Activated naive CD8-positive, alpha-beta T cell (primary cell): ENCODE data around the gene FANCC.

Source experiments
- H3K27ac Mint-ChIP-seq: one replicate; pipeline ENCODE4 v1.8.0; 2021; ENCODE audit warnings: mixed read lengths
- H3K27me3 Mint-ChIP-seq: one replicate; pipeline ENCODE4 v1.8.0; 2021; ENCODE audit warnings: mixed read lengths
- H3K36me3 Mint-ChIP-seq: one replicate; pipeline ENCODE4 v1.8.0; 2021; ENCODE audit warnings: mixed read lengths
- H3K4me1 Mint-ChIP-seq: one replicate; pipeline ENCODE4 v1.8.0; 2021; ENCODE audit warnings: low read depth, mixed read lengths
- H3K4me3 Mint-ChIP-seq: one replicate; pipeline ENCODE4 v1.8.0; 2021; ENCODE audit warnings: mild to moderate bottlenecking, mixed read lengths
- H3K9me3 Mint-ChIP-seq: one replicate; pipeline ENCODE4 v1.8.0; 2021; ENCODE audit warnings: low read depth, mixed read lengths

The FANCC gene

DNA sequence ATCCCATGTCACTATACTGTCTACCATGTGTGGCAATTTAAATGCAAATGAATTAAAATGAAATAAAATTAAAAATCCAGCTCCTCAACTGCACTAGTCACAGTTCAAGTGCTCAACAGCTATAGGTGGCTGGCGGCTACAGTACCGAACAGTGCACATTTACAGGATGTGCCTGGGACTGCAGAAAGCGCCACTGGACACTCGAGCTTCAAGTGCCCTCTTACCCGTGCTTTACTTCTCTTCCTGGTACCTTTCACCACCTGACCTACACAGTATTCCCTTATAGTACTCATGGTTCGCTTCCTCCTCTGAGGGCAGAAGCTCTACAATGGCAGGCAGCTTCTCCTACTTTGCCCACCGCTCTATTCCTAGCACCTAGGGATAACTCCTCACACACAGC, 166.6 kb downstream of the FANCC start:
- Mint-ChIP-seq H3K36me3 (peaks cover 7% of the 10 kb centered on the region), H3K4me1 (peaks cover 4% of the 10 kb centered on the region), H3K27me3 (no peaks in the 10 kb centered on the region), H3K27ac (no peak overlapping the region), H3K9me3 (no peaks in the 10 kb centered on the region), H3K4me3 (no peak overlapping the region)

DNA sequence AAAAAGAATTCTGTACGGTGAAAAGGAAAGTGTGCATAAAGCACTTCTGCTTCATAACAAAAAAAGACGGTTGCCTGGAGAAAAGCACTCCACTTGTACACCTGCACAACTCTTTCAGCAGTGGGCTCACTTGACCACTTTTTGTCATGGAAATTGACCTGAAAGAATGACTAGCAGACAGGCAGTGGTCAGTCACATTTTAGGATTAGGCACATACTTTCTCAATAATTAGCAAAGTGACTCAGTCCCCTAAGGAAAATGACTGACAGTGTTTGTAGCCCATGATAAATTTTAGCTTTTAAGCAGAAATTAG, 169.3 kb downstream of the FANCC start:
- peaks cover 12% of the 10 kb centered on the region for H3K36me3 Mint-ChIP-seq

DNA sequence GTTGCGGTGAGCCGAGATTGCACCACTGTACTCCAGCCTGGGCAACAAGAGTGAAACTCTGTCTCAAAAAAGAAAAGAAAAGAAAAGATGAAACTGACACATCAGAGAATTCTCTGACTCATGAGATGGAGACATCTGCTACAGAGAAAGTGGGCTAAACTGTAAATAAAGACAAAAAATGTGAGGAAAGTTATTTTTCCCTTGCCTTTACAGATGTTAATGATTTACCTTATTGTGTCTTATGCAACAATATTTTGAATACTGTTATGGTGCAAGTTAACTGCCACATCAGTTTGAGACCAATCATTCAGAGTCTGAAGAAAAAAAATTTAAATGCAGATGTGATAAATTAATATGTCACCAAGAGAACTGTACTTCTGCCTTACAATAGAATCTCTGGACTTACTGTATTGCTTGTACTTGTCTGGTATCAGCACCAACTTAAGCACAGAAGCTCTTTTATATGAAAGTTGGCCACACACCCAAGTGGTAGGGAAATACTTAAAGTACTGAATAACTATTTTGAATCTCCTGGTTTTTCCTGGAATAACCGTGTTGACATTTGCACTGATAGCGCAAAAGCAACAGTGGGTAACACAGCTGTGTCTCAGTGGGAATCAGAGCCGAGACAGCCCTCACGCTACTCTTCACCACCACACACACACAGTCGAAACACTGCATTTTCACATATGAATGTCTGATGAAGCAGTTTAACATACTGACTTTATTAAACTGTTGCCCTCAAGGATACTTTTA, 169.9 kb downstream of the FANCC start:
- Mint-ChIP-seq H3K27me3 (no peaks in the 10 kb centered on the region), H3K4me3 (no peak overlapping the region), H3K4me1 (no peaks in the 10 kb centered on the region), H3K27ac (no peak overlapping the region), H3K9me3 (no peaks in the 10 kb centered on the region), H3K36me3 (peaks cover 15% of the 10 kb centered on the region)

More for the DNA sequence above, 169.3 kb downstream of the FANCC start:
- no peaks in the 10 kb centered on the region for H3K9me3 Mint-ChIP-seq
- H3K27me3 Mint-ChIP-seq: no peaks in the 10 kb centered on the region
- no peaks in the 10 kb centered on the region for H3K4me1 Mint-ChIP-seq
- no peak overlapping the region for H3K4me3 Mint-ChIP-seq
- H3K27ac Mint-ChIP-seq: no peak overlapping the region

DNA sequence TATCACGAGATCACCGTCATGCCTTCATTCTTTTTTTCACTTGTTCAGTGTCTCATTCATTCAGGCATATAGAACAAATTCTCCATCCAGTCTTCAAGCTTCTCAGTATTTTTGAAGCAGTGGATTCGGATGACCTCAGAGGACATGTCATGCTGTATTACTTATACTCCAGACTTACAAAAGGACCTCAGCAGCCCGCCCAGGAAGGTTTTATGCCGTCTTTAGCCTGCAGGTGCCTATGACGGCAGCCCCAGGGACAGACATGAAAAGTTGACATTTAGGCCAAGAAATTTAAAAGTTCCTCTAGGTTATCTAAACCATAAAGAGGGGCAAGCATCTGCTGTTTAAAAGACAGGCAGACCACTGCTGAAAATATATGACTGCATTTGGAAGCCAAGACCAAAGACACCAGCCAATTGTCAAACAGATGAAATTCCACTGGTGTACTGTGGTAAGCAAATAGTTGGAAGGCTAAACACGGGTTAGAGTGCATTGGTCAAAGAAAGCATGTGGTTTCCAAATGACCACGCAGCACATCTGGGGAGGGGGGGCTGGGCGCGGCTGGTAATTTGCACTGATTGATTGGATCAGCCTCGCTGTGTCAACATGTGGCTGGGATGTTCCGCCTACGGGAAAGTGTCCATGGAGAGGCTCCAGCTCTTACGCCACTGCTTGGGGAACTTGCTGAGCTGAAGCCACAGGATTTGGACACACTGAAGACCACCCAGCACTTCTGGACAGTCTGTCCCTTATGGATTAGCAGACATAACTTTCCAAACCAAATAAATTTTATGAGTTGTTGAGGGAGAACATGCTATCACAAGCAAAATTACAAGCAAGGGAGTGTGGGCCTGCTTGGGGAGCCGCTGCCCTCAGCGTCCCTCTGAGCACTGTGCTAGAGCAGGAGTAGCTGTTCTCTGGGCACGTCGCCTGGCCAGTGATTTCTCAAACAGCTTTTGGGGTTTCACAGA, 173.6 kb downstream of the FANCC start:
- no peaks in the 10 kb centered on the region for H3K27me3 Mint-ChIP-seq
- H3K36me3 Mint-ChIP-seq: peaks cover 14% of the 10 kb centered on the region
- no peak overlapping the region for H3K27ac Mint-ChIP-seq
- H3K9me3 Mint-ChIP-seq: no peaks in the 10 kb centered on the region
- no peak overlapping the region for H3K4me3 Mint-ChIP-seq
- H3K4me1 Mint-ChIP-seq: no peaks in the 10 kb centered on the region

DNA sequence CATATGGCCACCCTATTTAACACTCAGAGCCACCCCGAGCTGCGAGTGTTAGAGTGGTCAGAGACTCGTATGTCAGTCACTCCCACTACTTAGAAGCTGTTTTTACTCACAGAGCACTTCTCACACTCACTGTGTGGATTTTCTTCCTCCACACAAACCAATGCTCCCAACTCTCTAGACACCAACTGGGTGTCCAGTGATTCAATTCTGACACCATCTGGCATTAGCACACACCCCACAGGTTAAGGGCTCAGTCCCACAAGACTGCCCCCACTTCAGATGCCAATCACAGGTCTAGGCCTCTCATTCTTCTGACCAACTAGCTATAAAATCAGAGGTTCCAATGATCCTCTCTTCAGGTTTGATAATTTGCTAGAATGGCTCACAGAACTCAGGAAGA, 174.8 kb downstream of the FANCC start:
- no peaks in the 10 kb centered on the region for H3K9me3 Mint-ChIP-seq

DNA sequence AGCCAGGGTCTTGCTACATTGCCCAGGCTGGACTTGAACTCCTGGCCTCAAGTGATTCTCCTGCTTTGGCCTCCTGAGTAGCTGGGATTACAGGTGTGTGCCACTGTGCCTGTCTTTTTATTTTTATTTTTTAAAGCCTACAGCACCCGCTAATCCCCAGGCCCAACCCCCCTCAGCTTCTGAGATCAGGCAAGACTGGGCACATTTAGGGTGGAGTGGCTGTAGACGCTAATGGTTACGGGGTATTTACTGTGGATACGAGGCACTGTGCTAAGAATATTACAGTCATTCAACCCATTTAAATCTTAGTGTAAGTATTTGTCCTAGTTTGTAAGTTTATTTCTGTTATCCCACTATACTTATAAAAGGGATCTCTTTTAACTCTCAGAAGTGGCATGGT, 175.2 kb downstream of the FANCC start:
- Mint-ChIP-seq H3K36me3 (peaks cover 17% of the 10 kb centered on the region), H3K27me3 (no peaks in the 10 kb centered on the region), H3K4me1 (no peaks in the 10 kb centered on the region), H3K4me3 (no peak overlapping the region), H3K9me3 (no peaks in the 10 kb centered on the region), H3K27ac (no peak overlapping the region)

More for the DNA sequence above, 174.8 kb downstream of the FANCC start:
- H3K27me3 Mint-ChIP-seq: no peaks in the 10 kb centered on the region
- peaks cover 14% of the 10 kb centered on the region for H3K36me3 Mint-ChIP-seq
- no peak overlapping the region for H3K4me3 Mint-ChIP-seq
- H3K4me1 Mint-ChIP-seq: no peaks in the 10 kb centered on the region
- no peak overlapping the region for H3K27ac Mint-ChIP-seq

DNA sequence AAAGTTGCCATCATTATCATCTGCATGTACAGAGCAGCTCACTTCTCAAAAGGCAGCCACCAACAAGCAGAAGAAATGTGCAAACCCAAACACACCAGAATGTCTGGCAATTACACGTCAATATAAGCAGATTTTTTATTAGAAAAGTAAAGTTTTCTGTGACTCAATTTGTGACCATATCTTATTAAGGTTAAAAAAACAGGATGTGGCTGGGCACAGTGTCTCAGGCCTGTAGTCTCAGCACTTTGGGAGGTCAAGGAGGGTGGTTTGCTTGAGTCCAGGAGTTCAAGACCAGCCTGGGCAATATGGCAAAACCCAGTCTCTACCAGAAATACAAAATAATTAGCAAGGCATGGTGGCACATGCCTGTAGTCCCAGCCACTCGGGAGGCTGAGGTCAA, 176.7 kb downstream of the FANCC start:
- no peaks in the 10 kb centered on the region for H3K4me1 Mint-ChIP-seq
- no peak overlapping the region for H3K27ac Mint-ChIP-seq
- peaks cover 17% of the 10 kb centered on the region for H3K36me3 Mint-ChIP-seq
- no peaks in the 10 kb centered on the region for H3K9me3 Mint-ChIP-seq
- H3K27me3 Mint-ChIP-seq: no peaks in the 10 kb centered on the region
- H3K4me3 Mint-ChIP-seq: no peak overlapping the region

DNA sequence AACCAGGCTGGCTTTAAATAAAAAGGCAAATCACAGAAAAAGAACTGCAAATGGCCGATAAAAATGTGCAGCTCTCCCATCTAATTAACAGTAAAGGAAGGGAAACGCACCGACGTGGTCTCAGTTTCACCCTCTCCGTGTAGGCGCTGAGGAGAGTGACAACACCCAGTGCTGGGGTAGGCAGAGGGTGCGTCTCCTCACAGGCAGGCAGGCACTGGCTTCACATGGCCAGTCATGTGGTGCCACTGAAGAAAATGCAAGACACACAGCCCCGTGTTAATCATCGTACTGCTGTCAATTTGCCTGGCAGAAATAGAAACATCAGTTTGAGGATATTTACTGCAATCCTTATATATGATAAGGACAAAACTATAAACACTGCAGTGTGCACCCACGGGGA, 178.4 kb downstream of the FANCC start:
- Mint-ChIP-seq H3K27me3 (no peaks in the 10 kb centered on the region), H3K4me1 (no peaks in the 10 kb centered on the region), H3K9me3 (no peaks in the 10 kb centered on the region), H3K36me3 (peaks cover 16% of the 10 kb centered on the region), H3K4me3 (no peak overlapping the region), H3K27ac (no peak overlapping the region)

DNA sequence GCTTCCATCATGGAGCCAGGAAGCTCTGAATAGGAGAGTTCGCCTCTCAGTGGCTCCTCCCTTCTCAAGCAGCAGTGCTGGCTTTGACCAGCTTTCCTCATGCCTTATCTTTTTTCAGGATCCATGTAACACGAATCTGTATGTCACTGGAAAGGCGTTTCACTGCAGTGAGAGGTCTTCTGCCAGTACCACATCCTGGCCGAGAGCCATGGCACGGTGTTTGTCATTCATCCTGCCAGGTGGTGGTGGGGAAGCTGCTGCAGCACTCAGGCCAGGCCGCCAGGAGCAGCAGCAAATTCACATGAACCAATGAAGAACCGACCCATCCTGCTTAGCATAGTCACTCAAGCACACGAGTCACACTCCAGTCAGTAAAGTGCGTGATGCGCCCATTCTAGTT, 179.0 kb downstream of the FANCC start:
- H3K4me1 Mint-ChIP-seq: no peaks in the 10 kb centered on the region
- no peak overlapping the region for H3K4me3 Mint-ChIP-seq
- peaks cover 16% of the 10 kb centered on the region for H3K36me3 Mint-ChIP-seq
- no peaks in the 10 kb centered on the region for H3K27me3 Mint-ChIP-seq
- no peaks in the 10 kb centered on the region for H3K9me3 Mint-ChIP-seq
- H3K27ac Mint-ChIP-seq: no peak overlapping the region

DNA sequence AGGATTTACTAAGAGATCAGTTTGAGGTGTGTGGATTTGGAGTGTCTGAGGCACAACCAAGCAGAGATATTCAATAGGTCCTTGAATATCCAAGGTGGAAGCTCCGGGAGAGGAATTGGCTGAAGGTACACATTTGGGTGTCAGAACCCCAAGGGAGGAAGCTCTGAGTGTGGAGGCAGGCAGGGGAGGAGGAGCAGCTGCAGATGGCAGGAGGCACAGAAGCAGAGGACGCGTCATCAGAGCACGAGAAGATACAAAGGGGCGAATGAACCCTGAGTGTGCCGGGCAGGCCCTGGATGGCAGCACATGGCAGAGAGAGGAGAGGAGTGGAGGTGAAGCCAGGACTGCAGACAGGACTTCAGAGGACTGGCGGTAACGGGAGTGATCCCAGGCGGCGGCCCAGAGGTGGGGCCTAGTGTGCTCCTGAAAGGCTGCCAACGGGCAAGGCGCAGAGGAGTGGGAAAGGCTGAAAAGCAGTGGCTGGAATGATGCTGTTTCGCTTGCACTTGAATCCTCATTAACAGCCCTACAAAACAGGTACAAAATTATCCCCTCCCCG, 179.8 kb downstream of the FANCC start:
- peaks cover 16% of the 10 kb centered on the region for H3K36me3 Mint-ChIP-seq
- no peaks in the 10 kb centered on the region for H3K27me3 Mint-ChIP-seq
- H3K4me1 Mint-ChIP-seq: no peaks in the 10 kb centered on the region
- H3K27ac Mint-ChIP-seq: no peak overlapping the region
- no peaks in the 10 kb centered on the region for H3K9me3 Mint-ChIP-seq
- H3K4me3 Mint-ChIP-seq: no peak overlapping the region

DNA sequence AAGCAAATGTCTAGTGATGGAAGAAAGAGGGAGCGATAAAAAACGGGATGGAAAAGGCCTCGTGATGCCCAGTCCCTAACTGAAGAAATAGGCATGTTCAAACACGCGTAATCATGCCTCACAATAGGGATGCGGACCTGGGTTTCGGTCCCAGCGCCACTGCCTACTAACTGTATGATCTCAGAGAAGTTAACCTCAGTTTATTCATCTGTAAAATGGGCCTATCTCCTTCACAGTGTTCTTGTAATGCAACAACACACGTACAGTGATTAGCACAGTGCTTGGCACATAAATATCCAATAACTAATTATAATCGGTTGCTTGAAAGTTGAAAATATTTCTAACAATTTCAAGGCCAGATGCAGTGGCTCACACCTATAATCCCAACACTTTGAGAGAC, 181.8 kb downstream of the FANCC start:
- H3K9me3 Mint-ChIP-seq: no peaks in the 10 kb centered on the region
- no peak overlapping the region for H3K4me3 Mint-ChIP-seq
- H3K27me3 Mint-ChIP-seq: no peaks in the 10 kb centered on the region
- no peak overlapping the region for H3K27ac Mint-ChIP-seq
- H3K36me3 Mint-ChIP-seq: peaks cover 16% of the 10 kb centered on the region
- no peaks in the 10 kb centered on the region for H3K4me1 Mint-ChIP-seq

DNA sequence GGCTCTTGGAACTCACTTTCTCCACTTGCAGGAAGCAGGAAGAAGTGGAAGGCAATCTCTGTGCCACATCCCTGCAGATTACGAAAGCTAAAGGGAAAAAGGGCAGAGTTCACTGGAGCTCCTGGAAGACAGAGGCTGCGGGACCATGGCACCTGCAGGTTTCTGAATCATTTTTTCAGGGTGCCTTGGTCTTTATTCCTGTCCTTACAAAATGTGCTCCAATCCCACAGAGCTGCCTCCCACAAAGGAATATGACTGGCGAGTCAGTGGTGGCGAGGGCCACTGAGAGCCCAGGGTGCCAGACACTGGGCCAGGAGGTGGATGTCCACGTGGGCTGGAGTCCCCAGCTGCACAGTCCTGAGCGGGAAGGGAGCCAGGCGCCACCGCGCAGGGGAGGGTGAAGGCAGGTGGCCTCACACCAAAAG, 183.0 kb downstream of the FANCC start:
- H3K9me3 Mint-ChIP-seq: no peaks in the 10 kb centered on the region
- no peaks in the 10 kb centered on the region for H3K4me1 Mint-ChIP-seq
- H3K27ac Mint-ChIP-seq: no peak overlapping the region
- H3K36me3 Mint-ChIP-seq: peaks cover 14% of the 10 kb centered on the region
- no peak overlapping the region for H3K4me3 Mint-ChIP-seq
- H3K27me3 Mint-ChIP-seq: no peaks in the 10 kb centered on the region

DNA sequence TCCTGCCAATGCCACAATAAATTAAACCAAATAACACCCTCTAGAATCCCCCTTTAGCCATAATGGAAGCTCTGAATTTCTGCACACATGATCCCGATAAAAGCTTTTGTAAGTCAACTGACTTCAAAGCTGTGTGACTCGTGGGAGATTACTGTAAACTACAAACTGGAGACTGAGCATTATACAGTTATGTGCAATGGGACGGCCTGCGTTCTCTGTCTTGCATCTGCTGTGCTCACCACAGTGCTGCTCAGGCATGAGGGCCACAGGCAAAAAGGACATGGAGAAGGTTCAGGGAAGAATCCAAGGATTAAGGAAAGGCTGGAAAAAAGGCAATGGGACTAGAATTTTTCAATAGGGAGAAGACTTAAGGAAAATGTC, 184.2 kb downstream of the FANCC start:
- H3K27me3 Mint-ChIP-seq: no peaks in the 10 kb centered on the region
- no peaks in the 10 kb centered on the region for H3K4me1 Mint-ChIP-seq
- no peaks in the 10 kb centered on the region for H3K9me3 Mint-ChIP-seq
- no peak overlapping the region for H3K27ac Mint-ChIP-seq
- H3K36me3 Mint-ChIP-seq: peaks cover 14% of the 10 kb centered on the region
- no peak overlapping the region for H3K4me3 Mint-ChIP-seq

DNA sequence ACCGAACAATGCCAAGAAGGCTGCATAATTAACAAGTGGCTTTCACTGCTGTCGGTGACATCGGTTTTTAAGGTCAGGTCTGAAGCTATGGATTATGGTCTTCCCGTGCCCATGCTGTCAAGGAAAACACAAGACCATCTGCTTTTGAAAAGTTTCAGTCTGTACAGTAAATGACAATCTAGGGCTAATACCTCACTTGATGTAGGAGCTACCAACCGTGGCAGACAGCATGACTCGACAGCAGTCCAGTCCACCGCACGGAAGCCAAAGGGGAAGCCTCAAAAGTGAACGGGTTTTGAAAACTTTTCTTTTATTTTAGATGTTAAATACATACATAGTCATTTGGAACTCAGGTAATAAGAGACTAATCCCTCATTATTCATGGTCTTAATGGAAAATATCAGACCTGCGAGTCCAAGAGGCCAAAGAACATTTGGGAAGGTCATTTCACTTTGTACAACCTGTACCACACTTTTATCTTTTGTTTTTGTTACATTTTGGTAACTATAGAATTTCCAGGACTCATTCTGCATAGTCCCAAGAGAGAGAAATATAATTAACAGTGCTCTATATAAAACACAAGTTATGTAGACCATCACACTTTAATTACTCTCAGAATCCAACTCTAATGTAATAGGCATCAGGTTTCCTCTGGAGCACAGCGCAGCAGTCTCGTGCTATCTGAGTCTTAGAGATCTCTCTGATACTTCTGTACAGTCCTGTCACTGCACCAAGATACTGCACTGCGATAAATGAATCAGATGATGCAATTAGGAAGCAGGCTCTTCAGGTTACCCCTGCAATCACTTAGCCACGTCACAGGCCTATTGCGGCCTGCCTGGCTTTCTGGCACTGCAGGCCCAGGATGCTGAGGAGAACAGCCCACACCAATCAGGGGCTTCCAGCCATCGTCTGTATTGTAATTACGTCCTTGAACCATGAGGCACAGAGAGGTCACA, 184.9 kb downstream of the FANCC start:
- Mint-ChIP-seq H3K4me1 (no peaks in the 10 kb centered on the region), H3K27ac (no peak overlapping the region), H3K9me3 (no peaks in the 10 kb centered on the region), H3K27me3 (no peaks in the 10 kb centered on the region), H3K36me3 (peaks cover 14% of the 10 kb centered on the region), H3K4me3 (no peak overlapping the region)
